Stimulated activated CD8-positive, alpha-beta memory T cell treated with anti-CD3 and anti-CD28 coated beads, Interleukin-7, amount 100 ng/mL, for 1 hour (primary cell): Measurements from ENCODE around the gene ALDH16A1.
A peak's percentile ranks its signal among the peaks of the same experiment; 100 is the strongest.
"Not testable (repeated sequence)": the region's sequence is repeated elsewhere in the genome, so short reads cannot be mapped to it uniquely, and the experiment has no call there.

ENCODE experiments used
- DNase-seq, 2 donors: peaks; one replicate each; pipeline ENCODE4 v3.0.0-alpha.2; 2020; ENCODE audit warnings: low read depth in 2 of 2

The ALDH16A1 gene

DNA sequence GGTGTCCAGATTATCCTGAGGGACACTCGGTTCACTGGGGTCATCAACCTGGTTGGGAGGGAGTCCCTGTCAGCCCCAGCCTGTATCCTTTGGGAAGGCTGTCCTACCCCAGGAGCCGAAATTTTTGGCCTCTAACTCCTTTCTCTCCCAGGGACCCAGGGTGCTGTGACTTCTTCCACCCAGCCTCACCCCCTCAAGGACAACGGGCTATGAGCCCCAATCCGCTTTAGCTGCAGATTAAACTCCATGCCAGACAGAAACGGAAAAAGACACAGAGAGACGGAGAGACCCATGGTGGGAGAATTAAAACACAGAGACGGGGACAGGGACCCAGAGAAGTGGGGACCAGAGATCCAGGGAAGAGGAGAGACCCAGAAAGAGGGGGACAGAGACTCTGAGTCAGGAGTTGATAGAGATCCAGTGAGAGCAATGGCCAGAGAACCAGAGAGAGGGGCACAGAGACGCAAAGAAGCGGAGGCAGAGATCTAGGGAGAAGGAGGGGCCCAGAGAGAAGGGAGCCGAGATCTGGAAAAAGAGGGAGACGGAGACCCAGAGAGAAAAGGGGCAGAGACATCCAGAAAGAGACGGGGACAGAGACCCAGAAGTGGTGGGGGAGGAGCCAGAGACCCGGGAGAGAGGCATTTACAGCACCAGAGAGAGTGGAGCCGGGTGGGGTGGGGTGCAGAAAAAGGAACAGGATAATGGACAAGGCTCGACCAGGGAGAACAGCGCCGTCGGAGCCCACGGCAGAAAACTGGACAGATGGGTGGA, 12.4 kb upstream of the ALDH16A1 start:
- DNase-seq, result no peak

DNA sequence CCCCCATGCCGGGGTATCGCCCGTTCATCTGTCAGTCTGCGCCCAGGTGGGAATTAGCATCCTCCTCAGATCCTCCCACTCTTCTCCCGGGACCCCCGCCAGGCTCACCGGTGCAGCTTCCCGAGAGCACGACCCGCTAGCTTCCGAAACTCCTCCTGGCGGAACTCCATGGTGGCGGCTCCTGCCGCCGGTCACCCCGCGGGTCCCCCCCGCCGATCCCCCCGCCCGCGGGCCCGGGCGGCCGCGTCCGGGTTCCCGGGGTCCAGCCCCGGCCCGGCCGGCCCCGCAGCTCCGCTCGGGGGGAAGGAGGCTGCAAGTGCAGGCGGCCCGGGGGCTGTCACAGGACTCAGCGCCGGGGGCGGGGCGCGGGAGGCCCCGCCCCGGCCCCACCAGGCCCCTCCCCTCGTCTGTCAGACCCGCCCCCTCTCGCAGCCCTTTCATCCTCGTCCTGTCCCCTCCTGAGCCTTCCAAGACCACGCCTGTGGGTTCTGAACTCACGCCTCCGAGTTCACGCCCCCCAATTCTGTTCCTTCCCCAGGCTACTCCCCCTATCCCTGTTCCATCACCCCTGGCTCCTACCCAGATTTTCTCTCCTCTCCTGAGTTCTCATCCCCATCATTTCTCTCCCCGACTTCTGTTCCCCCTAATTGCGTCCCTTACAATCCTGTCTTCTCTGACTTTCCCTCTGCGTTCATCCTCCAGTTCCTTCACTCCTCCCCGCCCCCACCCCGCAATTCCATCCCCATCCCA, 11.6 kb upstream of the ALDH16A1 start, which contains the start of gene SLC17A7:
TSS of gene SLC17A7 (minus strand) at position 318 of the 750 bp plus-strand sequence. CDS start at position 170, 148 bp downstream.
- no peak for DNase-seq

DNA sequence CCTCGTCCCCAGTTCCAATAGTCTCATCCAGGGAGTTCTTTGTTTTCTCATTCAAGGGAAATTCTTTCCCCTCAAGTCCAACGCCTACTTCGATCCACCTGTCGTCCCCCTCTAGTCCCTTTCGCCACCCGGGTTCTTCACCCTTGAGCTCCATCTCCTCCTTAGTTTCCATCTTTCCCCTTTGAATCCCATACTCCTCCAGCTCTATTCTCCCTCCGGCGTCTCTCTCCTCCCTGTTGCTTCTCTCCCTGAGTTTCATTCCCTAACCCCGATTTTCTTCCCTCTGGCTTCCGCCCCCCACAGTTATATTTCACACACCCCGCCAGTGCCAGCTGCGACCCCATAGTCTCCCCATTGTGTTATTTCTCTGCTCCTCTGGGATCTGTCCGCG, 11.1 kb upstream of the ALDH16A1 start:
- DNase-seq, result no peak

DNA sequence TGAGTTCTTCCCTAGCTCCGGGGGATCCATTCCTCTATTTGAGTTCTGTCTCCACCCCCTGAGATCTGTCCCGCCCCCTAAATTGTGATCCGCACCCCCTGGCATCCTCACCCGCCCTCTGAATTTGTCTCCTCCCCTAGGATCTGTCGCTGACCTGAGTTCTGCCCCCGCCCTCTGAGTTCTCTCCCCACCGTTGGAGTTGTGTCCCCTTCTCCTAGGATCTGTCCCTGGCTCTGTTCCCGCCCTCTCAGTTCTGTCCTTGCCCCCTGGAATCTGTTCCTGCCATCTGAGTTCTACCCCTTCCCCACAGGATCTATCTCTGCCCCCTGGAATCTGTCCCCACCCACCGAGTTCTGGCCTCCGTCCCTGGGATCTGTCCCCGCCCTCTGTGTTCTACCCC, 10.7 kb upstream of the ALDH16A1 start:
- no peak for DNase-seq

DNA sequence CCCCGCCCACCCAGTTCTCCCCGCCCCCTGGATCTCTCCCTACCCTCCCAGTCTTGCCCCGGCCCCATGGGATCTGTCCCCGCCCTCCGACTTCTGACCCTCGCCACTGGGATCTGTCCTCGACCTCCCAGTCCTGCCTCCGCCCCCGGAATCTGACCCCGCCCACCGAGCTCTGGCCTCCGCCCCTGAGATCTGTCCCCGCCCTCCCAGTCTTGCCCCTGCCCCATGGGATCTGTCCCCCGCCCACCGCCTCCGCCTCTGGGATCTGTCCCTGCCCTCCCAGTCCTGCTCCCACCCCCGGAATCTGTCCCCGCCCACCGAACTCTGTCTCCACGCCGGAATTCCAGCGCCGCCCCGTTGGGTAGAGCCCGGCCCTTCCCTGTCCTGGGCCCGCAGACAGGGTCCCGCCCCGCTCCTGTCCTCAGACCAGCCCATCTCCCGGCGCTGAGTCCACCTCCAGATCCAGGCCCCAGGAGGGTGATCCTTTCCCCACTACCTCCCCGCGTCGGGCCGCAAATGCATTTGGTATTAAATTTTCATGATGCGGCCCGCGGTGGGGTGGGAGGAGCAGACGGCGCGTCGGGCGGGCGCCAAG, 10.2 kb upstream of the ALDH16A1 start:
- DNase-seq, result no peak

DNA sequence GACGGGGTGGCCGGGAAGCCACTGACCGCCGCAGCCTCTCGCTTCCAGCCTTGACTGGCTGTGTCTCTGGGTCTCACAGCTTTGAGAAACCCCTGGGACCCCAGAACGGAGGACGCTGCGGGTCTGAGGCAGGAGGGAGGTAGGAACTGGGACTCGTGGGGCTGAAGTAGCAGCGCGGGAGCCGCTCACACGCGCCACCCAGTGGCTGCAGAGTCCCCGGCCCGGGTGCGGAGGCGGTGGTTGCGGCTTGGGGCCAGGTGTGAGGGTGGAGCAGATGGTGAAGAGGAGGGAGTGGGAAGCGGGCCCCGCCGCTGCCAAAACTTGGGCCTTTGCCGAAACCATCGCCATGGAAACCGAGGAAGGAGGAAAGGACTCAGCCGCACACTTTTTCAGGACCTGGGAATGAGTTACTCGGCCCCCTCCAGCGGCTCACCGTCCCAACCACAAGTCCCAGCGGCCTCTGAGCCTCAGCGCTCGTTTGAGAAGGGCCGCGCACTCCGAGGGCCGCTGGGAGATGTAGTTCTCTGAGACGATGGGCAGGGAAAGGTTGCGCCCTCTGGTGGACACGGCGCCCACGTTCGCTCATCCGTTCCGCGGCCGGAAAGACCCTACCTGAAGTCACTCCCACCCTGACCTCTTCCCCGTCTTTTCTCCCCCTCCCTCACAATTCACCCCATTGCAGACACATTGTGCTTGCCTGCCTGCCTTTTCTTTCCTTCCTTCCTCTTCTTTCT, 9.5 kb upstream of the ALDH16A1 start:
- peak; percentile 84 to 87 for DNase-seq

DNA sequence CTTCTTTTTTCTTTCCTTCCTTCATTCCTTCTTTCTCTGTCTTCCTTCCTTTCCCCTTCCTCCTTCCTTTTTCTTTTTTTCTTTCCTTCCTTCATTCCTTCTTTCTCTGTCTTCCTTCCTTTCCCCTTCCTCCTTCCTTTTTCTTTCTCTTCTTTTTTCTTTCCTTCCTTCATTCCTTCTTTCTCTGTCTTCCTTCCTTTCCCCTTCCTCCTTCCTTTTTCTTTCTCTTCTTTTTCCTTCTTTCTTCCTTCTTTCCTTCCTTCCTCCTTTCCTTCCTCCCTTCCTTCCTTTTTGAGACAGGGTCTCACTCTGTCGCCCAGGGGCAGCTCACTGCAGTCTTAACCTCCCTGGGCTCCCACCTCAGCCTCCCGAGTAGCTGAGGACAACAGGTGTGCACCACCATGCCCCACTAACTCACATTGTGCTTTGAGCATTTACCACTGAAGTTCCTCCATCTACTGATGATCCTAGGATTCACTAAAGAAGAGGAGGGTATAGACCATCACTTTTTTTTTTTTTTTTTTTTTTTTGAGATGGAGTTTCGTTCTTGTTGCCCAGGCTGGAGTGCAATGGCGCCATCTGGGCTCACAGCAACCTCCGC, 8.8 kb upstream of the ALDH16A1 start:
- DNase-seq, result not testable (repeated sequence)

DNA sequence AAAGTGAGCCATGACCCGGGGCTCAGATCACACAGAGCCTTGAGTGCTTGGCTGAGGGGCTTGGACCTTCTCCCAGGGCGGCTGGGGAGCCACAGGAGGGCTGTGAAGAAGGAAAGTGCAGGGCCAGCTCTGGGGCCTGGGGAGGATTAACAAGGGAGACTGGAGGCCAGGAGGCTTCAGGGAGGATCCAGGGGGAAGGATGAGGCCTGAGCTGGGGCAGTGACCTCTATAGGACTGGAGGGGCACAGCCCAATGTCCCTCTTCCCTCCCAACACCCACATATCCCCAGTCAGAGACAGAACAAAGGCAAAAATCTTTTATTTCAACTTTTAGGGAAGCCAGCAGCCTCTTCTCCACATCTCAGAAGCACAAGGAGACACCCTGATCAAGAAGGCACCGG, 7.0 kb upstream of the ALDH16A1 start:
- no peak for DNase-seq

DNA sequence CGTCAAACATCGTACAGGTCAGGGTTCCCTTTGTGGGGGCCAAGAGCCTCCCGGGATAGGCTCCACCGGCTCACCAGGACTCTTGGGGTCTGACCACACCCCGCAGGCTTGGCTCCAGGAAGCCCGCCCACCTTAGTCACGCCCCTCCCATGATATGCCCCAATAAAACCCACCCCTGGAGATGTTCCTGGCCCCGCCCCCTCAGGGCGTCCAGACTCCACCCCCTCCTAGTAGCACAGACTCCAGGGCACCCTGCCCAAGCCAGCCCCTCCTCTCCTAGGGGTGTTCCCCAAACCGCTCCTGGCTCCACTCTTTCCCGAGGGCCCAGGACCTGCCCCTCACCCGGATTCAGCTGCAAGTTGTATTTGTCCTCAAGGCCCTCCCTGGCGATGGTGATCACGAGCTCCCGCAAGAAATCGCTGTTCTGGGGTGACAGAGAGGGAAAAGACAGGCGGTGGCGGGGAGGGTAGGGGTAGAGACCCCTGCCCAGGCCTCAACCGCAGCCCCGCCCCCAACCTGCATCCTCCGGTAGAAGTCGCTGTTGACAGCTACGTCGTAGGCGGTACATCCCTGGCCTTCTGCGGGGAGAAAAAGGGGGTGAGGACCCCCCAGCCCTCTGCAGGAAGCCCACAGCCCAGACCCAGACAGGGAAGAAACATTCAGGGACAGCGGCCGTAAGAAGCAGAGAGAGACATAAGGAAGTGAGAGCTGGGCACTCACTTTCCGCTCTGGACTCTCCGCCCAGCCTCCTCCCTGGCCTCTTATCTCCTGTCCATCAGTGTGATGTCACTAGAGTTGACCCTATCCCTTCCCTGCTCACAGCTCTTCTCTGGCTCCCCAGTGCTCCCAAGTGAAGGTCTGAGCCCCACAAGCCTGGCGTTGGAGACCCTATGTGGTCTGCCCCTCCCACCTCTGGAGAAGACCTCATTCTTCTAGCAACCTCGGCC, 5.3 kb upstream of the ALDH16A1 start:
- no peak for DNase-seq

DNA sequence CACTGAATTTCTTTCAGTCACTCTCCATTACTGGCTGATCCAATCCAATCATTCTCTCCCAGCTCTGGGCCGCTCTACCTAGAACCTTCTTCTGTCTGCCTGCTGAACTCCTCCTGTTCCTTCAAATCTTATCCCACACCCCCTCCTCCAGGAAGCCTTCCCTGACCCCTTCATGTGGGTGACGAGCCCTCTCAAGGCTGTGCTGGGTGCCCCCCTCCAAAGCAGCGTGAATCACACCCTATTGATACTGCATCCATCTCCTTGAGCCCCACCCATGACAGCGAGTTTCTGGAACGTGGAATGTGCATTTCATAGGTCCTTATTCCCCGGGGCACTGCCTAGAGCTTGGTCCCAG, 4.6 kb upstream of the ALDH16A1 start:
- DNase-seq, result no peak

DNA sequence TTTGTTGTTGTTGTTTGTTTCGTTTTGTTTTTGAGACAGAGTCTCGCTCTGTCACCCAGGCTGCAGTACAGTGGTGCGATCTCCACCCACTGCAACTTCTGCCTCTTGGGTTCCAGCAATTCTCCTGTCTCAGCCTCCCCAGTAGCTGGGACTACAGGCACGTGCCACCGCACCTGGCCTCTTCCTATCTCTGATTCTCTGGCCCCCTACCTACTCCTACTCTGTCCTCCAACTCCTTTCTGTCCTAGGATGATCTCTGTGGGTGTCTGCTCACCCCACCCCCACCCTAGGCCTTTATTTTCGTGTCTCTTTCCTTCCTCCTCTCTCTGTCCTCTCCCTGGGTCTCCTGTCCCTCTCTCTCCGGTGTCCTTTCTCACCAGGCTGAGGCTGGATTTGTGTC, 2.6 kb upstream of the ALDH16A1 start:
- no peak for DNase-seq

DNA sequence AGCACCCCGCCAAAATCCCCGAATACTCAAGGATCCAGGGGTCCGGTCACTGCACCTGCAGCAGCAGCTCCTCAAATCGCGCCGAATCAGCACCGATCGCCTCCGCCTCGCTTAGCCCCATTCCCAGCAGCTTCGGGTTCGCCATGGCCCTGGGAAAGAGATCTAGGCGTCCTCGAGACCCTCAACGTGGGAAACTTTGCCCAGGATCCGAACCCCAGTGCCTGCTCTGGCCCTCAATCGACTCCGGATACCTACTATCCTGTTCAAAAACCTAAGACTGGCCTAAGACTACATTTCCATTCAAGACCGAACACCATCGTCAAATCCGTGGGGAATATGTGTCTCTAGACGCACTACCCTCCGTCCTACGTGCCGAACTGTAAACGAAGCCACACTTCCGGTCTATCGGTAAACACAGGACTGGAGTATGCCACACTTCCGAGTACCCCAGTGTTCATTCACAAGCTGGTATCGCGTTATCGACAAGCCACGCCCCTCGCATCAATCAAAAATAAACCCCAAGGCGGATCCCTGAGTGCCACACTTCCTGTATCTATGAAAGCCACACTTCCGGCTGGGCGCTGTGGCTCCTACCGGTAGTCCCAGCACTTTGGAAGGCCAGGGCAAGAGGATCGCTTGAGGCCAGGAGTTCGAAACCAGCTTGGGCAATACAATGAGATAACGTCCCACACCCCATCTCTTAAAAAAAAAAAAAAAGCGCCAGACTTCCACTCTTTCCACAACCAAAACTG, 1.4 kb upstream of the ALDH16A1 start, which contains the start of gene PIH1D1:
TSS of gene PIH1D1 (minus strand) at position 385 of the 752 bp plus-strand sequence. CDS start at position 145, 240 bp downstream.
- DNase-seq, result peak; percentile 86 to 88

DNA sequence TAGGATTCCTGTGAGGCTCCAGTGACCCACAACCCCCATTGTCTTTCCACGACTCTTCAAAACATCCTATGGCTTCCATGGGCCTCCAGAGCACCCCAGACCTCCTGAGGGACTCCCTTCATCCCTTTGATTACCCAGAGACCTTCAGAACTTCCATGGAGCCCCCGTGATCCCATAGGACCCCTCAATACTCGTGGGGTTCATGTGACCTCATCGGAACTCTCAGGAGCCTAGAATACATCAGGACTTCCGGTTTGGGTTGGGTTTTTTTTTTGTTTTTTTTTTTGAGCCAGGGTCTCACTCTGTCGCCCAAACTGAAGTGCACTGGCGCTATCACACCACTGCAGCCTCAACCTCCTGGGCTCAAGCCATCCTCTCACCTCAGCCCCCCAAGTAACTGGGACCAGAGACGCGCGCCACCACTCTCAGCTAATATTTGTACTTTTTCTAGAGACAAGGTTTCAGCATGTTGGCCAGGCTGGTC, 774 bp downstream of the ALDH16A1 start:
- DNase-seq, result no peak

DNA sequence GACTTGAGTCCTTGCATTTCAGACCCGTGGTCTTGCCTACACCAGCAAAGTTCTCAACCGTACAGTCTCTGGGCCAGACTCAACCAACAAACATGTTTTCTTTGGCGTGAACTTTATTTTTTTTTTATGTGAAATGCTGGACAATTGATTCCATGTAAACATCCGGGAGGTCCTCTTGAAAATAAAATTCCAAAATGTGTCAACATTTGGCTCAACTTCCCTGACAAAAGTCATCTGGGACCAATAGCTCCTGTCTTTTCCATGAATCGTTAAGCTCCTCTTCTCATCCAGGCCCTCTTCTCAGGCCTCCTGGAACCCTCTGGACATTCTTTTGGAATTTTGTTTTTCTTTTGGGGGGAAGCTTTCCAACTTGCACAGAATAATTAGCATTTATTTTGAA, 2.7 kb downstream of the ALDH16A1 start:
- DNase-seq, result no peak

DNA sequence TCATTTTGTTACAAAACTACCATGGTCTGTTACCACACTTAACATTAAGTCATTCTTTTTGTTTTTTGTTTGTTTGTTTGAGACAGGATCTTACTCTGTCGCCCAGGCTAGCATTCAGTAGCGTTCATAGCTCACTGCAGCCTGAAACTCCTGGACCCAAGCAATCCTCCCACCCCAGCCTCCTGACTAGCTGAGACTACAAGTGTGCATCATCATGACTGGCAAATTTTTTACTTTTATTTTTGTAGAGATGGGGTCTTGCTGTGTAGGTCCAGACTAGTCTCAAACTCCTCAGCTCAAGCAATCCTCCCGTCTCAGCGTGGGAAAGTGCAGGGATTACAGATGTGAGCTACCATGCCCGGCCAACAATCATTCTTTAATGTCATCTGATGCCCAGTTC, 3.3 kb downstream of the ALDH16A1 start:
- no peak for DNase-seq

DNA sequence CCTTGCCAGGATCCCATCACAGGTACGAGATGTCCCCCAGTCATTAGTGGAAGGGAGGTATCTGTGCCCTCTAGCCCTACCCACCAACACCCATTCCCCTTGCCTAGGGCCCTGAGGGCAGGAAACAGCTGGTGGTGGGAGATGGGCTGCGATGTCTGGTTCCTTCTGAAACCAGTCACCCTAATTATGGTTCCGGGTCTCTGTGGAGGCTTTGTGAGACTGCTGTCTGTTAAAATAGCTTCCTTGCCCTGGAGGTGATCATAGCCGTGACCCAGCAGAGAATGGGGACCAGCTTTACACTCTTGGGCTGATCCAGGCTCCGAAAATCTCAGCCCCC, 5.5 kb downstream of the ALDH16A1 start:
- no peak for DNase-seq

DNA sequence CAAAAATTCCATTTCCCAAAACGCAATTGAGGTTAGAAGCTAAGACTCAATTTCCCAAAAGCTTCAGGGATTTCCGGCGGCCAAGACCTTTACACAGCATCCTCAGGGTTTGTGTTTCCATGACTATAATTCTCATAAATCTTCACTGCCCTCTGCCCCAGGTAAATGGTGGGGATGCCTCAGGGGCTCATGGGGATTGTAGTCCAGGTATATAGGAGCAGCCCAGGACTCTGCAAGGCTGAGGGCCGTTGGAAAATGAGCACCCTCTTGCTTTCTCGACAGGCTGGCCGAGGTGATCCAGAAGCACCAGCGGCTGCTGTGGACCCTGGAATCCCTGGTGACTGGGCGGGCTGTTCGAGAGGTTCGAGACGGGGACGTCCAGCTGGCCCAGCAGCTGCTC, 6.4 kb downstream of the ALDH16A1 start:
- no peak for DNase-seq

DNA sequence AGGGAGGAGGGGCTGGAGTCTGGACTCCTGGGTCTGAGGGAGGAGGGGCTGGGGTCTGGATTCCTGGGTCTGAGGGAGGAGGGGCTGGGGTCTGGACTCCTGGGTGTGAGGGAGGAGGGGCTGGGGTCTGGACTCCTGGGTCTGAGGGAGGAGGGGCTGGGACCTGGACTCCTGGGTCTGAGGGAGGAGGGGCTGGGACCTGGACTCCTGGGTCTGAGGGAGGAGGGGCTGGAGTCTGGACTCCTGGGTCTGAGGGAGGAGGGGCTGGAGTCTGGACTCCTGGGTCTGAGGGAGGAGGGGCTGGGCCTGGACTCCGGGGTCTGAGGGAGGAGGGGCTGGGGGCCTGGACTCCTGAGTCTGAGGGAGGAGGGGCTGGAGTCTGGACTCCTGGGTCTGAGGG, 8.1 kb downstream of the ALDH16A1 start:
- DNase-seq, result not testable (repeated sequence)

DNA sequence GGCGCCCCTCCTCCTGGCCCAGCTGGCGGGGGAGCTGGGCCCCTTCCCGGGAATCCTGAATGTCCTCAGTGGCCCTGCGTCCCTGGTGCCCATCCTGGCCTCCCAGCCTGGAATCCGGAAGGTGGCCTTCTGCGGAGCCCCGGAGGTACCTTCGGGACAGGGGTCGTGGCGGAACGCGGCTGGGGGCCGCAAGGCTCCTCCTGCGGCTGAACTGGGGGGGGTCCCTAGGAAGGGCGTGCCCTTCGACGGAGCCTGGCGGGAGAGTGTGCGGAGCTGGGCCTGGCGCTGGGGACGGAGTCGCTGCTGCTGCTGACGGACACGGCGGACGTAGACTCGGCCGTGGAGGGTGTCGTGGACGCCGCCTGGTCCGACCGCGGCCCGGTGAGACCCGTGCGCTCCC, 8.6 kb downstream of the ALDH16A1 start:
- DNase-seq, result no peak

DNA sequence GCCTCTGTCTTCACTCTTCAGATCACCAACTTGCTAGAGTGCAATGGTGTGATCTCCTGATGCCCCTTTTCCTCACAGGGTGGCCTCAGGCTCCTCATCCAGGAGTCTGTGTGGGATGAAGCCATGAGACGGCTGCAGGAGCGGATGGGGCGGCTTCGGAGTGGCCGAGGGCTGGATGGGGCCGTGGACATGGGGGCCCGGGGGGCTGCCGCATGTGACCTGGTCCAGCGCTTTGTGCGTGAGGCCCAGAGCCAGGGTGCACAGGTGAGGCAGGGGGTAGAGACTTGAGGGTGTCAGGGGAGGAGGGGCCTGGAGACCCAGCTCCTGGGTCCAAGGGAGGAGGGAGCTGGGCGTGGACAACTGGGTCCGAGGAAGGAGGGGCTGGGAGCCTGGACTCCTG, 9.5 kb downstream of the ALDH16A1 start:
- no peak for DNase-seq
